NCI-H2171 (cell line): Measurements from ENCODE around the gene JMJD7.
A peak's percentile ranks its signal among the peaks of the same experiment; 100 is the strongest.

Source experiments
- DNase-seq: peaks from one replicate; lab custom pipeline; 2025; lab: John Stamatoyannopoulos, UW

The JMJD7 gene

DNA sequence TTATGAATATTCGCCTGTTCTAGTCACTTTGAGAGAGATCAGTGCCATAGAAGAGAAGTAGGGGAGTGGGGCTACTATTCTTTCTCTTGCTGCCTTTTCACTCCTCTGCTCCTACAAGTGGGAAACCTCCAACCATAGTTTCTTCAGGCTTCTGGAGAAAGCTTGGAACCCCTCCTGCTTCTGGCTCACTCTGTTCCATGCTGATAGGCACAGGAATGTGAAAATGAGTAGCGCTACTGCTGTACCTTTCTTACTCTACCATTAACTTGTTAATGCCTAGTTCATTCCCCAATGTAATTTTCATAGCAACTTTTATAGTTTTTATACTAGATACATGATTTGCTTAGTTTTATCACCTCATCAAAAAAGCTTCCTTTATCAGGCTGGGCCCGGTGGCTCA, 26.7 kb upstream of the JMJD7 start:
- DNase-seq, result no peak

DNA sequence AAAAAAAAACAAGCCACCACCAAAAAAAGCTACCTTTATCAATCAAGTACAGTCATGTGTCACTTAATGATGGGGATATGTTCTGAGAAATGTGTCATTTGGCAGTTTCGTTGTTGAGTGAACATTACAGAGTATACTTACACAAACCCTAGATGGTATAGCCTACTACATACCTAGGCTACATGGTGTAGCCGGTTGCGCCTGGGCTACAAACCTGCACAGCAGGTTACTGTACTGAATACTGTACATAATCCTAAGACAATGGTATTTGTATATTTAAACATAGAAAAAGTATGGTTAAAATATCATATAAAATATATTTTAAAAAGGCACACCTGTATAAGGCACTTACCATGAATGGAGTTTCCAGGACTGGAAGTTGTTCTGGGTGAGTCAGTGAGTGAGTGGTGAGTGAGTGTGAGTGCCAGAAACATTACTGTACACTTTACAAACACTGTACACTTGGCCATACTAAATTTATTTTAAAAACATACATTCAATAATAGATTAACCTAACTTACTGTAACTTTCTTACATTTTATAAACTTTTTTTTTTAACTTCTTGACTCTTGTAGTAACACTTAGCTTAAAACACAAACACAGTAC, 25.9 kb upstream of the JMJD7 start:
- DNase-seq, result no peak

DNA sequence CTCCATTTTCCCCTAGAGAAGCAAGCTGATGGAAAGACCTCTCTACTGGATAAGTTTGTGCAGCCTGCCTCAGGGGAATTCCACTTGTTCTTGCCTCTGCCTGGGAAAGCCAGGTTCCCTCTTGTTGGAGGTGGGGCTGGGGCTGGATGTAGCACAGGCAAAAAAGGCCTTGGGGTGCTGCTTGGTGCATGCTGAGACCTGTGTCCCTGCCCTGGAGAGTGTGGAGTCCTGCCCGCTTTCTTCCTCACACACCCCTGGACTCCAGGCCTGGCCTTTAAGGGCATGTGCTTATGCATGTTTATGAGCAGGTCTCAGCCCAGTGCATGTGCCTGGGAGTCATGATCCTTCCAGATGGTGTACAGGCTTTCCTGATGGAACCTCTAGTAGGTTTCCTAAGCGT, 23.5 kb upstream of the JMJD7 start:
- peak; percentile 9 for DNase-seq

DNA sequence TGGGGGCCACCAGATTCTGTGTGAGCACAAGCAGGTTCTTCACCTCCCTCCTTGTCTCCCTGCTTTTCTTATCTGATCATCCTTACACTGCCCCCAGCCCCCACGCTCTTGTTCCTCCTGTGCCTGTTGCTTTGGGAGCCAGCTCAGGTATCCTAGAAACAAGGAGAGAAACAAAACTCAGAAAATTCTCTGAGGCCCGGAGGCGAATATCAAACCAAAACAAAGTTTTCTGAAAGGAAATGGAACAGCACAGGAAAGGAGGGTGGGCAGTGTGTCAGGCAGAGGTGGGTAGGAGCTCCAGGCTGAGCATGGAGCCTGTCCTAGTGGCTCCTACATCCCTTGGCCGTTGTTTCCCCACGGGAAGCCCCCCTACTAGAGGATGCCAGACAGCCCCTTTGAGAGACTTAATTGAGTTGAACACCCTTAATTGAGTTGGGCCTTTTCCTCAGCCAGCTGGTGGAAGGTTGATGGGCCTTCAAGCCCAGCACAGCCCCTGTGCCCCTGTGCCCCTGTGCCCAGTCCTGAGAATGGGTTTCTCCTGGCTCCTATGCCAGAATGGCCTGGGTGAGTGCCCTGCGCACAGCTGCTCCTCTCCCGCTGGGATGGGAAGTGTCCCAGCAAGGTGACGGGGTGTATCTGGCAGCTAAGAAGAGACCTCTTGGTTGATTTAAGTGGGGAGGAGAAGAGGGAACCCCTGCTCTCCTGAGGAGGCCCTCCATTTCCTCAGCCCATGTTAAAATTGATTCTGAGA, 22.8 kb upstream of the JMJD7 start:
- DNase-seq, result no peak

DNA sequence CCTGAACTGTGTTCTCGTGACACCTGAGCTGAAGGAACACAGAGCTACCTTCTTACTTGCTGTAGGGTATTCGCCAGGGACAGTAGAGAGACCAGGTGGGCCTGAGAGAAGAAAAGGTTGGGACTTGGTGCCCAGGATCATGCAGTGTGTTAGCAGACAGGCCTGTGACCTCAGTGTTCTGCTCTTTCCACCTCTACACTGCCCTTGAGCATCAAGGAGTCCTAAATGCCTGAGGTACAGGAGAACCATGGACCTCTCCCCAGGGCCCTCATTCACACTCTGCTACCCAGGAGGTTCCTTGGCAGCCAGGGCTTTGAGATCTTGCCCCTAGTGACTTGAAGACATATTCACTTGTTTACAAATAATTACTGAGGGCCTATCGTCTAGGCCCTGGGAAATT, 22.2 kb upstream of the JMJD7 start:
- DNase-seq, result no peak

DNA sequence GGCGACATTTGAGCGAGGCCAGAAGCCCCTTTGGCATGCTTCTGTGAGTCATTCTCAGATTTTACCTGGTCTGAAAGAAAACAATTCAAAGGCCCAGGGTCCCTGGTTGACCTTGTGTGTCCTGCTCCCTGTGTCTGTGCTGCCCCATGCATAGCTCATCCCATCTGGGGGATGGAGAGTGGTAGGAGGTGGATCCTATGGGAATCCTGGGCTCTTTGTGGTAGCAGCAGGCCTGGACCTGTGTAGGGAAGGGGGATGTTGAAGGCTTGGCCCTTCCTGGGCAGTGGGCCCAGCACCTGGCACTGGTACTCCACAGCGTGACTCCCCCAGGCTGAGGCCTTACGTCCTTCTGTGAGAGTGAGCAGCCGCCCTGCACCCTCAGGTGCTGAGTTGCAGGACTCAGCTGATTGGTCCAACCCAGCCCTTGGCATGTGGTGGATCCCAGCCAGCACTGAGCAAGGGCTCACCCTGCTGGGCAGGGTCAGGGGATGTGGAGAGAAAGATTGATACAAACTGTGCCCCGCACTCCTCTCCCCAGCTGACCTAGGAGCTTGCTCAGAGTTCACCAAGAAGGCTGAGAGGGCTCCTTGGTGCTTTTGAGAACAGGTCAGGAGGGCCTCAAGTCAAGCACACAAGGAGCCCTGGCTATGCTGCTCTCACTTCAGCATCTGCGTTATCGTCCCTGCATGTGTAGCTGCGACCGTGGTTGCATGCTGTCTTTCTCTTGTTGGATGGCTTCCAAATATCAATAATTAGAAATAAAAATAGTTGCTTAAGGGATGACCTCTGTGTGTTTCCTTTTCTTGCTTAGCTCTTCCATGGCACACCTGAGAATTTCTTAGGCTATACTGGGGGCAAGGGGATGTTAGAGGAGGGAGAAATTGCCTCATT, 21.4 kb upstream of the JMJD7 start:
- no peak for DNase-seq

DNA sequence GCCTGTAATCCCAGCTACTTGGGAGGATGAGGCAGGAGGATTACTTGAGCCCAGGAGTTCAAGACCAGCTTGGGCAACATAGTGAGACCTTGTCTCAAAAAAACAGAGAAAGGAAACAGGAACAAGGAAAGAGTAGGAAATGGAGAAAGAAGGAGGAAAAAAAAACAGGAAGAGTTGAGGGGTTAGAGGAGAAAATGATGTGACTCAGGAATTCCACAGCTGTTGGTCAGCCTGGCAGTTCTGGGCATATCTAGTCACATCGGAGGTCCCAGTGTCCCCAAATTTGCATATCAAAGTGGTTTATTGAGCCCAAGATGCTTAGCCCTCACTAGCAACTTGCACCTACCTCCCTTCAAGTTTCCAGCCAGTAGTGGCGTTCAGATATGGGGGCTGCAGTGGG, 18.8 kb upstream of the JMJD7 start:
- no peak for DNase-seq

DNA sequence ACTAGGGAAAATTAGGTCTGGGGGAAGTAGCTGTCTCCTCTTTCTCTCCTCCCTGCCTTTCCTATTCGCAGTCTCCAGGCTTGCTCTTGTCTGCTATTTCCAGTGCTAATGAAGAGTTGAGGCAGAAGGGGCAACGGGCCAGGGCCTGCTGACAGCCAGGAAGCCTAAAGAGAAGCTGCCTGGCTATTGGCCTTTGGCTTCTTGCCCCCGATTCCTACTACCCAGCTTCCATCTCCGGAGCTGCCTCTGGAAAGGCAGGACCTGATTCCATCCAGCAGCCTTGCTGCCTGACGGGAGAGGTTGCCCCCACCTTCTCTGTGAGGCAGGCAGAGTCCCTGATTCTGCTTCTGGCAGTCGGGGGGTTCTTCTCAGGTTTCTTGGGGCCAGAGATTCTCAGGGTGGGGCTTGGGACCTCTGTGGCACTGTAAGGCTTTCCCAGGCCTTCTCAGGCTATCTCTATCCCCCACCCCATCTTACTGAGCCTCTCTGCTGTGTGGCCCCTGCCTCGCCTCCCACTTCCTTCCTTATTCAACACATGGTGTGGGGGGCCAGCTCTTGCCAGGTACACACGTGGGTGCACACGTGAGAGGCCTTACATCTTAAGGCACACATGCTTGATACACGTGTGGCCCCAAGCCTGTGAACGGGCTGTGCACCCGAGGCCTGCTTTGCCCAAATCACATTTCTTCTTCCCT, 18.2 kb upstream of the JMJD7 start:
- DNase-seq, result no peak

DNA sequence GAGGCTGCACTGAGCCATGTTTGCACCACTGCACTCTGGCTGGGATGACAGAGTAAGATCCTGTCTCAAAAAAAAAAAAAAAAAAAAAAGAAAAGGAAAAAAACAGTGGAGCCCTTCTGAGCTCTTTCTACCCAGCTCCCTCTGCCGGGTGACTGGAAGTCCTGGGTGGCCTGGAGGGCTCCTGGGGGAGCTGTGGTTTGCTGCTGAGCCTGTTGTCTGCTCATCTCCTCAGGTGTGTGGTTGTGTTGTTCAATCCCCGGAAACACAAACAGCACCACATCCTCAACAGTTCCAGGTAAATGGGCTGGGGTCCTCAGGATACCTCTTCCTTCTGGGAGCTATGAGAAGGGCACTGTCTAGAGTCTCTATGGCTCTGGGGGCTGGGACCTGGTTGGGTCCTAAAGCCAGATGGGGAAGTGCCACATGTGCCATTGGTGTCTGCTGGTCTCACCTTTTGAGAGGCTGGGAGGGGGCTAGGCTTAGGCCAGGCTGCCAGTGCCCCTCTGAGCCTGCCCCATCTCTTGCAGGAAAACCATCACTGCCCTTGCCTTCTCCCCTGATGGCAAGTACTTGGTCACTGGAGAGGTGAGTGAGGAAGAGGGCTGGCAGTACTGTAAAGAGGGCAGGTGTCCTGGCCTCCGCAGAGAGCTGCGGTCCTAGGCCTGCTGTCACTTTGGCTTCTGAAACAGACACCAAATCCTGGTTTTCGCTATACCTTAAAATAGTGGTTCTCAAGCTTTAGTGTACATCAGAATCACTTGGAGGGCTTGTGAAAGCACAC, 17.1 kb upstream of the JMJD7 start:
- DNase-seq, result no peak

DNA sequence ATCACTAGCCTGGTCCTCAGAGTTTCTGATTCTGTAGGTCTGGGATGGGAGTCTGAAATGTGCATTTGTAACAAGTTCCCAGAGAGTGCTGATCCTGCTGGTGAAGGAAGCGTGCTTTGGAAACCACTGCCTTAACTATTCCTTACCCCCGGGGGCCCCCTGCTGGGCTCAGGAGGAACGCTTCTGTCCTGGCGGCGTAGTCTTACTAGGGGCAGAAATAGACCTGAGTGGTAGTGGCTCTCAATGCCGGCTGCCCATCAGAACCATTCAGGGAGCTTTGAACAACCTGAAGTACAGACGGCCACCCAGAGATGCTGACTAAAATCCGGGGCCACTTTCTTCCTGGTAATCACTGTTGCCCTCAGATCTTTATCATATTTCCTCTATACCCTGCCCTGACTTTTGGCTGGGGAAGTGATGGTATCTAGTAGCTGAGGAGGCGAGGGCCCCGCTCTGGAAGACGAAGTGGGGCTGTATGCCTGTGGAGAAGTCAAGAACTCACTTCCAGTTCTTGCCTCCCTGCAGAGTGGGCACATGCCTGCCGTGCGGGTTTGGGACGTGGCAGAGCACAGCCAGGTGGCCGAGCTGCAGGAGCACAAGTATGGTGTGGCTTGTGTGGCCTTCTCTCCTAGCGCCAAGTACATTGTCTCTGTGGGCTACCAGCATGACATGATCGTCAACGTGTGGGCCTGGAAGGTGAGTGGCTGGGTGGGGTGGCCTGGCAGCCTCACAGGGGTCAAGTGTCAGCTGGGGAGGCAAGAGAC, 16.3 kb upstream of the JMJD7 start:
- DNase-seq, result peak; percentile 74

DNA sequence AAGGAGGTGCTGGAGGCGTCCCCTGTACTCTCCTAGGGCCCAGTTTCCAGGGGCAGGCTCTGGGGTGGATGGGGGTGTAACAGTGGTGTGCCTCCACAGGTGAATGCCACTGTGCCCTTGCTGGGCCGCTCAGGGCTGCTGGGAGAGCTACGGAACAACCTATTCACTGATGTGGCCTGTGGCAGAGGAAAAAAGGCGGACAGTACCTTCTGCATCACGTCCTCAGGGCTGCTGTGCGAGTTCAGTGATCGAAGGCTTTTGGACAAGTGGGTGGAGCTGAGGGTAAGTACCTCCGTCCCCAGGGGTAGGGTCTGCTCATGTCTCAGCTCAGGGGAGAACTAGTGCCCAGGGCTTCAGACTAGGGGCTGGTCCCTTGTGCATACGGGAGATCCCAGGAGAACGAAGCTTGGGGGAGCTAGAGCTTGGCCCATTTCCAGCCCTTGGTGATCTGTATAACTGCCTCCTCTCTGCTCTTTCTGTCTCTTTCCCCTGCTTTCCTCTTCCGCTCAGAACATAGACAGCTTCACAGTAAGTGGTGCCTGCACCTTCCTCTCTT, 15.0 kb upstream of the JMJD7 start:
- no peak for DNase-seq

DNA sequence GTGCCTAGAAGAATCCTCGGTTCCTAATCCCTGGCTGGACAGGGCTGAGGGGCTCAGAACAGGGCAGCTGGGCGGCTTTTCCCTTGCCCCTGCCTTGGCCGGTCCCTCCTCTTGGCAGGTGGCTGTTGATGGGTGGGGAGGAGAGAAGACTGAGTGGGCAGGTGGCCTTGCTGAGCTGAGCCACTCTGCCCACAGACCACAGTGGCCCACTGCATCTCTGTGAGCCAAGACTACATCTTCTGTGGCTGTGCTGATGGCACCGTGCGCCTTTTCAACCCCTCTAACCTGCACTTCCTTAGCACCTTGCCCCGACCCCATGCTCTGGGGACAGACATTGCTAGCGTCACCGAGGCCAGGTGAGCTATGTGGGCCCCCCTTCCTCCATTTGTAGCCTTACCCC, 14.5 kb upstream of the JMJD7 start:
- DNase-seq, result no peak

DNA sequence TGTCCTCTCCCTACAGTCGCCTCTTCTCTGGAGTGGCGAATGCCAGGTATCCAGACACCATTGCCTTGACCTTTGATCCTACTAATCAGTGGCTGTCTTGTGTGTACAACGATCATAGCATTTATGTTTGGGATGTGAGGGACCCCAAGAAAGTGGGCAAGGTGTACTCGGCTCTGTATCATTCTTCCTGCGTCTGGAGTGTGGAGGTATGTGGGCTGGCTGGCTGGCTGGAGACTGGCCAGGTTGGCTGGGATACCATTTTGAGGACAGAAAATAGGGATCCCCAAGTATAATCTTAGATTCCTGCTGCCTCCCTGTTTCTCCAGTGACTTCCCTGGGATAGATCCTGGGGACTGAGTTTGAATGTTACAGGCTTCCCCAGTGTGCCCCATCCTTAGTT, 13.4 kb upstream of the JMJD7 start:
- DNase-seq, result no peak

DNA sequence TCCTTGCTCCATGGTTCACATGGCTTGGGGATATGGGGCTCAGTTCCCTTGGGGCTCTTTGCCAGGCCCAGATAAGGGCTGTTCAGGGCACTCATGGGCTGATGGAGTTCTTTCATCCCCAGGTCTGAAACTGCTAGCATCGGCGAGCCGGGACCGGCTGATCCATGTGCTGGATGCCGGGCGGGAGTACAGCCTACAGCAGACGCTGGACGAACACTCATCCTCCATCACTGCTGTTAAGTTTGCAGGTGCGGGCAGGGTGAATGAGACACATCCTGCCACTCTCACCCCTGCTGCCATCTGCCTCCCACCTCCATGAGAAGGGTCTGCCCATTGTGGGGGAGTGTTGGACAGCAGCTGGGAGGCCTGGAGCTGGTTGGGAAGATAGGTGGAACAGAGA, 11.1 kb upstream of the JMJD7 start:
- DNase-seq, result no peak

DNA sequence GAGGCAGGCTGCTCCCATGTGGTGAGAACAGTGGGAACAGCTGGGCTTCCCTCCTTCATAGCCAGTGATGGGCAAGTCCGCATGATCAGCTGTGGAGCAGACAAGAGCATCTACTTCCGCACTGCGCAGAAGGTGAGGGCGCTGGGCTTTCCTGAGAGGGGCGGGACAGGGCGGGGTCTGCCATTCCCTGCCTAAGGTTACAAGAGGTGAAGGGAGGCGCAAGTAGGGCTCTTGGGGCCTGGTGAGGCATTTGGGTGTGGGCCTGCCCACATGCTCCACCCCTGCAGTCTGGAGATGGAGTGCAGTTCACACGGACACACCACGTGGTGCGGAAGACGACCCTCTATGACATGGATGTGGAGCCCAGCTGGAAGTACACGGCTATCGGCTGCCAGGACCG, 10.6 kb upstream of the JMJD7 start:
- DNase-seq, result no peak

DNA sequence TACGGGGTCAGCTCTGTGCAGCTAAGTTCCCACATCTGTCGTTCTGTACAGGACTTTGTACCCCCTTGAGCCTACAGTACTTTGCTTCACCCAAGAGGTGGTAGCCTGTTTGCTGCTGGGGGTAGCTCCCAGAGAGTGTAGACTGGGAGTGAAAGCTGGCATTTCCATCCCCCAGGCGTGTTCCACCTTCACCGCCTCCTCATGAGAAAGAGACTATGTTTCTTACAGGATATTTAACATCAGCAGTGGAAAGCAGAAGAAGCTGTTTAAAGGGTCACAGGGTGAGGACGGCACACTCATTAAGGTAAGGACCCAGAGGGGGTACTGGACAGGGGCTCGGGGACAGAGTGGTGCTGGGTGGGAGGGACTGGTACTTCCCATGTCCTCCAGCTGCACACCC, 10.1 kb upstream of the JMJD7 start:
- DNase-seq, result no peak

DNA sequence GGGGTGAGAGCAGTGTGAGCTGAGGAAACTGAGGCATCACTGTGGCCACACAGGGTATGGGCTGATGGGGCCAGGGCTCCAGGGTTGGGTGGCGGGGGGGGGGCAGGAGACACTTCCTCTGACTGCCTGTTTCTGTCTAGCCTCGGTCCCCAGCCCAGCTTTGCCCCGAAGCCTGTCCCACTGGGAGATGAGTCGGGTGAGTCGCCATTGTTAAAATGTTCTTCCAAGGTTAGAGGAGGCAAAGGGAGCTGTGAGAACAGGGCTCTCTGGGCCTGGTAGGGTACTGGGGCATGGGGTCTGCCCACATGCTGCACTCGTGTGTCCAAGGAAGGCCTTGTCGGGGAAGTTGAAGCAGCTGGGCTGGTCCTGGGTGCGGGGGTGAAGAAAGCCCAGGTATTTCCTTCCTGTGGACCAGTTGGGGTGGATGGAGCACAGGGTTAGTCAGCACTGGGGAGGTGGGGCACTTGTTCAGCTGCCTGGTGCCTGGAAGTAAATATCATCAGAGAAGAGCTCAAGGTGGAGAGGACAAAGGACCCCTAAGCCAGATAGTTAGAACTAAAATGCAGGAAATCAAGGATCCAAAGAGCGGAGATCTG, 8.3 kb upstream of the JMJD7 start:
- no peak for DNase-seq

DNA sequence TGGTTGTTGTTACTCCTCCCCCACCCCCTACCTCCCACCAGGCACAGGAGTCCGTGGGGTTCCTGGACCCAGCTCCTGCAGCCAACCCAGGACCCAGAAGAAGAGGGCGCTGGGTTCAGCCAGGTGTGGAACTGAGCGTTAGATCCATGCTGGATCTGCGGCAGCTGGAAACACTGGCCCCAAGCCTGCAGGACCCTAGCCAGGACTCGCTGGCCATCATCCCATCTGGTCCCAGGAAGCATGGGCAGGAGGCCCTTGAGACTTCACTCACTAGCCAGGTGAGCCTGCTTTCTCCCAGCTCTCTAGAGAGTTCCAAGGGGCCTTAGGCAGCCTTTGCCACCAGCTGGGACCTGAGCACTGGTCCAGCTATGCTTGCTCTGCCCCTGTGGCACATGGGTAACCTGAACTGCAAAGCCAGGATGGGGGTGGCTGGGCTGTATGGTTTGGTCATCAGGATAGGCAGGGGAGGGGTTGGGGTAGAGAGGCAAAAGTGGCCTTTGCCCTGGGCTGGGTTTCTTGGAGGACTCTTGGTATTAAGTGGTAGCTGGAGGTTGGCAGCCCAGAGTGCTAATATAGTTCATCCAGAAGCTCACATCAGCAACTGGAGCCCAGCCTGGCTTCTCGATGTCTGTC, 7.0 kb upstream of the JMJD7 start:
- DNase-seq, result no peak

DNA sequence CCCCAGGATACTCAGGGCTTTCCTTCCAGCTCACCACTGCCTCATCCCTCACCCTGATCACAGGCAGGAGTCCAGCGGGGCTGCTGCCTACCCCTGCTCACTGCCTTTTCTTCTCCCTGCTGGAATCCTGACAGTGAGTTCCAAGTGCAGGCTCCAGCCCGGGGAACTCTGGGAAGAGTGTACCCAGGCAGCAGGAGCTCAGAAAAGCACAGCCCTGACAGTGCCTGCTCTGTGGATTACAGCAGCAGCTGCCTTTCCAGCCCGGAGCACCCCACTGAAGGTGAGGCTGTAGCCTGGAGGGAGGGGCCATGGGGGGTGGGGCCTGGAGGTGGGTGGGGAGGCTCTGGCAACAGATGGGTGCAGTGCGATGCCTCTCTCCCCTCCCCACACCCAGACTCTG, 6.1 kb upstream of the JMJD7 start:
- DNase-seq, result peak; percentile 23

DNA sequence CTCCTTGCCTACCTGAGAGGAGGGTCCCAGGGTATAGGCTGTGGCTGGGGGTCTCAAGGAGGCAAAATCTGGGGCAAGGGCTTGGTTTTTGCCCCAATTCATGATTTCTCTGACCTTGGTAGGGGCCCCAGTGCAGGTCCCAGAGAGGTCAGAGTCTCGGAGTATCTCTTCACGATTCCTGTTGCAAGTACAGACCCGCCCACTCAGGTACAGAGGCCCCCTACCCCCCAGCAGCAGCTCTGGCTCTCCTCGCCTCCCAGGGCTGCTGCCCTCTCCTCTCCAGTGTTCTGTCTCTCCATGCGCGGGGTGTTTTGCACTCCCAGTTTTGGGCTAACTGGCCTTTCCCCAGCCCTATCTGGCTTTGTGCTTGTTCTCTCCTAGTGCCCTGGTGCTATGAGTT, 5.4 kb upstream of the JMJD7 start:
- DNase-seq, result no peak
